ENCODE data around the gene EPHB1.

Gene EPHB1

GRCh38 chr3:135261916-135262315 is 466.9 kb downstream of the EPHB1 start:
- Histone ChIP-seq H3K23ac (ENCODE audit: low read depth, low read length, poor library complexity) (no peak overlapping the region), H3K18ac (ENCODE audit: low read length) (no peak overlapping the region), H2AFZ (ENCODE audit: low read length) (no peak overlapping the region), H3K27ac (replicated peaks; ENCODE audit: low read length) (no peak overlapping the region), H2BK12ac (ENCODE audit: low read length) (no peak overlapping the region), H2BK120ac (ENCODE audit: low read depth, low read length) (no peak overlapping the region), H3K4ac (ENCODE audit: low read length) (no peak overlapping the region), H3K4me1 (ENCODE audit: control insufficient read depth in 2 of 2, insufficient read depth in 1 of 2, low read depth in 1 of 2, low read length in 2 of 2) (peaks cover 0 to 5% of the 10 kb centered on the region in 2 donors), H3K36me3 (replicated peaks in 1 of 2; ENCODE audit: control insufficient read depth in 2 of 2, insufficient read depth in 2 of 2, low read length in 2 of 2) (no peaks in the 10 kb centered on the region), H3K79me1 (ENCODE audit: low read depth, low read length) (no peaks in the 10 kb centered on the region), H3K9me3 (replicated peaks in 1 of 2; ENCODE audit: control insufficient read depth in 2 of 2, insufficient read depth in 1 of 2, low read depth in 1 of 2, low read length in 2 of 2) (no peaks in the 10 kb centered on the region), H3K4me3 (ENCODE audit: low read length in 2 of 2) (no peak overlapping the region), H3K27me3 (ENCODE audit: control insufficient read depth in 3 of 3, insufficient read depth in 3 of 3, low read depth in 1 of 3, low read length in 3 of 3) (no peaks in the 10 kb centered on the region), H3K14ac (ENCODE audit: low read length) (no peak overlapping the region), H2BK5ac (ENCODE audit: low read length) (no peak overlapping the region), H2AK5ac (ENCODE audit: low read depth, low read length) (no peak overlapping the region), H4K8ac (ENCODE audit: low read depth, low read length) (no peak overlapping the region), H4K91ac (ENCODE audit: low read depth, low read length, poor library complexity) (no peak overlapping the region), H3K9ac (ENCODE audit: low read depth, low read length, poor library complexity) (no peak overlapping the region), H3K4me2 (ENCODE audit: insufficient read depth, low read length, poor library complexity, severe bottlenecking) (no peak overlapping the region), H2BK15ac (ENCODE audit: low read length) (no peak overlapping the region)
- DNase-seq (ENCODE audit: low spot score) = no peak
- WGBS, 2 donors (ENCODE audit: extremely low coverage in 2 of 2, insufficient read length in 2 of 2, insufficient replicate concordance in 1 of 2) = no CpG with 5 or more reads among the region's 1 CpG

- Histone ChIP-seq H3K36me3 (replicated peaks in 1 of 2; ENCODE audit: control insufficient read depth in 2 of 2, insufficient read depth in 2 of 2, low read length in 2 of 2) (no peaks in the 10 kb centered on the region), H3K9me3 (replicated peaks in 1 of 2; ENCODE audit: control insufficient read depth in 2 of 2, insufficient read depth in 1 of 2, low read depth in 1 of 2, low read length in 2 of 2) (no peaks in the 10 kb centered on the region), H4K91ac (ENCODE audit: low read depth, low read length, poor library complexity) (no peak overlapping the region), H3K27ac (replicated peaks; ENCODE audit: low read length) (no peak overlapping the region), H3K4me1 (ENCODE audit: control insufficient read depth in 2 of 2, insufficient read depth in 1 of 2, low read depth in 1 of 2, low read length in 2 of 2) (peaks cover 0 to 5% of the 10 kb centered on the region in 2 donors), H2BK12ac (ENCODE audit: low read length) (no peak overlapping the region), H2AFZ (ENCODE audit: low read length) (no peak overlapping the region), H4K8ac (ENCODE audit: low read depth, low read length) (no peak overlapping the region), H3K4me2 (ENCODE audit: insufficient read depth, low read length, poor library complexity, severe bottlenecking) (no peak overlapping the region), H2BK120ac (ENCODE audit: low read depth, low read length) (no peak overlapping the region), H3K14ac (ENCODE audit: low read length) (no peak overlapping the region), H3K79me1 (ENCODE audit: low read depth, low read length) (no peaks in the 10 kb centered on the region), H2BK15ac (ENCODE audit: low read length) (no peak overlapping the region), H3K18ac (ENCODE audit: low read length) (no peak overlapping the region), H3K9ac (ENCODE audit: low read depth, low read length, poor library complexity) (no peak overlapping the region), H2BK5ac (ENCODE audit: low read length) (no peak overlapping the region), H2AK5ac (ENCODE audit: low read depth, low read length) (no peak overlapping the region), H3K23ac (ENCODE audit: low read depth, low read length, poor library complexity) (no peak overlapping the region), H3K4me3 (ENCODE audit: low read length in 2 of 2) (no peak overlapping the region), H3K4ac (ENCODE audit: low read length) (no peak overlapping the region), H3K27me3 (ENCODE audit: control insufficient read depth in 3 of 3, insufficient read depth in 3 of 3, low read depth in 1 of 3, low read length in 3 of 3) (no peaks in the 10 kb centered on the region)
- no peak for DNase-seq (ENCODE audit: low spot score)
- WGBS, 2 donors (ENCODE audit: extremely low coverage in 2 of 2, insufficient read length in 2 of 2, insufficient replicate concordance in 1 of 2) = no CpG with 5 or more reads among the region's 4 CpGs
Measured at GRCh38 chr3:135262441-135262840, 467.4 kb downstream of the EPHB1 start.

- no CpG with 5 or more reads among the region's 3 CpGs for WGBS, 2 donors (ENCODE audit: extremely low coverage in 2 of 2, insufficient read length in 2 of 2, insufficient replicate concordance in 1 of 2)
- H2BK15ac ChIP-seq (ENCODE audit: low read length) = no peak overlapping the region
- no peak overlapping the region for H3K14ac ChIP-seq (ENCODE audit: low read length)
- no peak overlapping the region for H2AFZ ChIP-seq (ENCODE audit: low read length)
- H3K9me3 ChIP-seq (replicated peaks in 1 of 2; ENCODE audit: control insufficient read depth in 2 of 2, insufficient read depth in 1 of 2, low read depth in 1 of 2, low read length in 2 of 2) = no peaks in the 10 kb centered on the region
- no peak overlapping the region for H3K23ac ChIP-seq (ENCODE audit: low read depth, low read length, poor library complexity)
- no peaks in the 10 kb centered on the region for H3K36me3 ChIP-seq (replicated peaks in 1 of 2; ENCODE audit: control insufficient read depth in 2 of 2, insufficient read depth in 2 of 2, low read length in 2 of 2)
- no peak overlapping the region for H4K8ac ChIP-seq (ENCODE audit: low read depth, low read length)
- peaks cover 0 to 5% of the 10 kb centered on the region in 2 donors for H3K4me1 ChIP-seq (ENCODE audit: control insufficient read depth in 2 of 2, insufficient read depth in 1 of 2, low read depth in 1 of 2, low read length in 2 of 2)
- no peak overlapping the region for H3K27ac ChIP-seq (replicated peaks; ENCODE audit: low read length)
- H2BK5ac ChIP-seq (ENCODE audit: low read length) = no peak overlapping the region
- no peak for DNase-seq (ENCODE audit: low spot score)
- H2AK5ac ChIP-seq (ENCODE audit: low read depth, low read length) = no peak overlapping the region
- H3K18ac ChIP-seq (ENCODE audit: low read length) = no peak overlapping the region
- H2BK120ac ChIP-seq (ENCODE audit: low read depth, low read length) = no peak overlapping the region
- H3K4me3 ChIP-seq (ENCODE audit: low read length in 2 of 2) = no peak overlapping the region
- no peaks in the 10 kb centered on the region for H3K27me3 ChIP-seq (ENCODE audit: control insufficient read depth in 3 of 3, insufficient read depth in 3 of 3, low read depth in 1 of 3, low read length in 3 of 3)
- H4K91ac ChIP-seq (ENCODE audit: low read depth, low read length, poor library complexity) = no peak overlapping the region
- H3K79me1 ChIP-seq (ENCODE audit: low read depth, low read length) = no peaks in the 10 kb centered on the region
- no peak overlapping the region for H3K9ac ChIP-seq (ENCODE audit: low read depth, low read length, poor library complexity)
- no peak overlapping the region for H3K4me2 ChIP-seq (ENCODE audit: insufficient read depth, low read length, poor library complexity, severe bottlenecking)
- H2BK12ac ChIP-seq (ENCODE audit: low read length) = no peak overlapping the region
- no peak overlapping the region for H3K4ac ChIP-seq (ENCODE audit: low read length)
Measured at GRCh38 chr3:135263331-135263730, 468.3 kb downstream of the EPHB1 start.

- H3K14ac ChIP-seq (ENCODE audit: low read length) = no peak overlapping the region
- no peak overlapping the region for H2BK120ac ChIP-seq (ENCODE audit: low read depth, low read length)
- no peak overlapping the region for H2AFZ ChIP-seq (ENCODE audit: low read length)
- H4K91ac ChIP-seq (ENCODE audit: low read depth, low read length, poor library complexity) = no peak overlapping the region
- no peak overlapping the region for H3K9ac ChIP-seq (ENCODE audit: low read depth, low read length, poor library complexity)
- H3K27ac ChIP-seq (replicated peaks; ENCODE audit: low read length) = no peak overlapping the region
- H3K27me3 ChIP-seq (ENCODE audit: control insufficient read depth in 3 of 3, insufficient read depth in 3 of 3, low read depth in 1 of 3, low read length in 3 of 3) = no peaks in the 10 kb centered on the region
- no peak overlapping the region for H3K23ac ChIP-seq (ENCODE audit: low read depth, low read length, poor library complexity)
- no peak overlapping the region for H2BK5ac ChIP-seq (ENCODE audit: low read length)
- H3K4me3 ChIP-seq (ENCODE audit: low read length in 2 of 2) = no peak overlapping the region
- H2BK12ac ChIP-seq (ENCODE audit: low read length) = no peak overlapping the region
- no peaks in the 10 kb centered on the region for H3K79me1 ChIP-seq (ENCODE audit: low read depth, low read length)
- H3K36me3 ChIP-seq (replicated peaks in 1 of 2; ENCODE audit: control insufficient read depth in 2 of 2, insufficient read depth in 2 of 2, low read length in 2 of 2) = no peaks in the 10 kb centered on the region
- H3K4me1 ChIP-seq (ENCODE audit: control insufficient read depth in 2 of 2, insufficient read depth in 1 of 2, low read depth in 1 of 2, low read length in 2 of 2) = peaks cover 7 to 13% of the 10 kb centered on the region in 2 donors
- H3K4ac ChIP-seq (ENCODE audit: low read length) = no peak overlapping the region
- no peak for DNase-seq (ENCODE audit: low spot score)
- no peaks in the 10 kb centered on the region for H3K9me3 ChIP-seq (replicated peaks in 1 of 2; ENCODE audit: control insufficient read depth in 2 of 2, insufficient read depth in 1 of 2, low read depth in 1 of 2, low read length in 2 of 2)
- H3K18ac ChIP-seq (ENCODE audit: low read length) = no peak overlapping the region
- H3K4me2 ChIP-seq (ENCODE audit: insufficient read depth, low read length, poor library complexity, severe bottlenecking) = no peak overlapping the region
- no peak overlapping the region for H2BK15ac ChIP-seq (ENCODE audit: low read length)
- no peak overlapping the region for H4K8ac ChIP-seq (ENCODE audit: low read depth, low read length)
- H2AK5ac ChIP-seq (ENCODE audit: low read depth, low read length) = no peak overlapping the region
- no CpG with 5 or more reads among the region's 6 CpGs for WGBS, 2 donors (ENCODE audit: extremely low coverage in 2 of 2, insufficient read length in 2 of 2, insufficient replicate concordance in 1 of 2)
Measured at GRCh38 chr3:135267487-135267886, 472.4 kb downstream of the EPHB1 start.
